Transverse colon (tissue), 4 donors: ENCODE measurements around the gene CFAP68. TPM values are rescaled to one million over a fixed set of nuclear protein-coding genes. Genes with fewer than 3 reads are reported as not detected.

Experiments
- DNase-seq: peaks from one replicate; pipeline ENCODE4 v3.0.0-alpha.2; 2019
- H3K27ac ChIP-seq, 4 donors: fragments of 200-600 bp; sonication (generic); 2 replicates each; pipeline ENCODE4 v1.5.1; 2016 to 2018; ENCODE audit warnings: inconsistent platforms in 4 of 4
- H3K27me3 ChIP-seq: fragments of 200-600 bp; sonication (generic); 2 replicates; pipeline ENCODE4 v1.5.1; 2017; ENCODE audit warnings: inconsistent platforms
- H3K36me3 ChIP-seq, 4 donors: fragments of 200-600 bp; sonication (generic); 2 replicates each; pipeline ENCODE4 v1.5.1; 2017 to 2019; ENCODE audit warnings: inconsistent platforms in 4 of 4
- H3K4me1 ChIP-seq, 4 donors: fragments of 200-600 bp; sonication (generic); 2 replicates each; pipeline ENCODE4 v1.5.1; 2017 to 2020; ENCODE audit warnings: inconsistent platforms in 4 of 4
- H3K4me3 ChIP-seq, 4 donors: fragments of 200-600 bp; sonication (generic); 1 replicate in 1 of 4; 2 replicates in 3 of 4; pipeline versions ENCODE4 v1.5.1 to v1.6.1; 2017 to 2019; ENCODE audit warnings: inconsistent platforms in 4 of 4
- H3K9me3 ChIP-seq, 2 donors: fragments of 200-600 bp; sonication (generic); 2 replicates each; pipeline ENCODE4 v1.5.1; 2017 to 2019; ENCODE audit warnings: inconsistent platforms in 2 of 2
- CTCF ChIP-seq, 5 experiments: fragments of 200-600 bp in 3 of 5; fragments of 450-650 bp in 2 of 5; sonication (generic) in 3 of 5; IDR thresholded peaks; 1 replicate in 2 of 5; 2 replicates in 3 of 5; pipeline ENCODE4 v1.5.1; 2016 to 2017; ENCODE audit warnings: antibody characterized with exemption in 5 of 5, inconsistent platforms in 3 of 5, mild to moderate bottlenecking in 2 of 5, moderate library complexity in 1 of 5
- EP300 ChIP-seq: sonication (generic); formaldehyde crosslinking; IDR thresholded peaks from one replicate; pipeline ENCODE4 v1.6.1; 2017; ENCODE audit warnings: antibody characterized with exemption, low read depth
- POLR2A ChIP-seq: fragments of 450-650 bp; IDR thresholded peaks from one replicate; pipeline ENCODE4 v1.6.1; 2016; ENCODE audit warnings: antibody characterized with exemption, mild to moderate bottlenecking, moderate library complexity
- POLR2AphosphoS5 ChIP-seq, 3 donors: sonication (generic); formaldehyde crosslinking; IDR thresholded peaks; one replicate each; pipeline ENCODE4 v1.6.1; 2016; ENCODE audit warnings: antibody characterized with exemption in 3 of 3
- WGBS, 2 donors: methylation state at CpG; one replicate each; pipeline ENCODE4 v1.1.5; 2018; ENCODE audit warnings: low coverage in 1 of 2; 5-methylcytosine and 5-hydroxymethylcytosine counted together
- in situ Hi-C, 4 donors: fragments of 200-750 bp; cut with MboI; loops; one replicate each; pipeline versions ENCODE4 v1.15.0 to v1.15.1; 2017; ENCODE audit warnings: low sequenced_read_pairs in 3 of 4, low pct_ligation_motif_present in 1 of 4, low pct_unique_long_range_greater_than_20kb in 1 of 4
- intact Hi-C: fragments of 100-400 bp; cut with DNase I; formaldehyde crosslinking; loops from one replicate; pipeline ENCODE4 v1.15.1; 2023; ENCODE audit warnings: low total_unique reads
- total RNA-seq, 4 donors: library from RNA; depleted of rRNA; stranded (reverse); fragments of >200 nt; gene quantifications; one replicate each; pipeline ENCODE4 v1.1.0, GENCODE V29; 2016

The CFAP68 gene
- total RNA-seq, 4 donors from 2014 or later, result 0.20 to 19.8 (median 18.8) TPM; not detected in 1

GRCh38 chr11:111845276-111846028 lies 33.9 kb upstream of the CFAP68 start:
- peaks cover 0 to 13% (median 1%) of the 10 kb centered on the region in 4 donors for H3K36me3 ChIP-seq
- TF ChIP-seq POLR2AphosphoS5 (IDR thresholded peaks at IDR 0.05), result no peak
- TF ChIP-seq POLR2A, result no peak
- no peak for TF ChIP-seq EP300
- no peak for TF ChIP-seq CTCF (IDR thresholded peaks at IDR 0.05)
- H3K9me3 ChIP-seq, result no peaks in the 10 kb centered on the region
- 81 to 92% methylated on average over 7 of the region's 7 CpGs for WGBS, 2 donors
- intact Hi-C loops (loop anchor here (10.0 kb wide), 1 partner anchor 281 kb away; no protein-coding TSS in a partner anchor), in situ Hi-C loops (loop anchor here in 3 of 4 donors (10.0 kb wide), 4 partner anchors 61 to 261 kb away; no protein-coding TSS in a partner anchor)
- H3K27me3 ChIP-seq, result no peaks in the 10 kb centered on the region
- no peak overlapping the region for H3K27ac ChIP-seq
- DNase-seq, result no peak
- H3K4me1 ChIP-seq, result peaks cover 0 to 4% (median 1%) of the 10 kb centered on the region in 4 donors
- H3K4me3 ChIP-seq, result no peak overlapping the region

GRCh38 chr11:111846063-111846462 lies 33.3 kb upstream of the CFAP68 start:
- Histone ChIP-seq H3K4me3 (no peak overlapping the region), H3K27me3 (no peaks in the 10 kb centered on the region), H3K36me3 (peaks cover 0 to 13% (median 1%) of the 10 kb centered on the region in 4 donors), H3K9me3 (no peaks in the 10 kb centered on the region), H3K27ac (no peak overlapping the region), H3K4me1 (peaks cover 0 to 3% (median 1%) of the 10 kb centered on the region in 4 donors)
- TF ChIP-seq EP300, result no peak
- TF ChIP-seq POLR2A, result no peak
- no peak for TF ChIP-seq POLR2AphosphoS5 (IDR thresholded peaks at IDR 0.05)
- TF ChIP-seq CTCF (IDR thresholded peaks at IDR 0.05), result no peak
- intact Hi-C loops (loop anchor here (10.0 kb wide), 1 partner anchor 281 kb away; no protein-coding TSS in a partner anchor), in situ Hi-C loops (loop anchor here in 3 of 4 donors (10.0 kb wide), 4 partner anchors 61 to 261 kb away; no protein-coding TSS in a partner anchor)
- DNase-seq, result no peak
- 91 to 100% methylated on average over 2 of the region's 2 CpGs for WGBS, 2 donors

- Histone ChIP-seq H3K36me3 (peaks cover 0 to 13% (median 1%) of the 10 kb centered on the region in 4 donors), H3K27ac (no peak overlapping the region), H3K4me3 (no peak overlapping the region), H3K9me3 (no peaks in the 10 kb centered on the region), H3K27me3 (no peaks in the 10 kb centered on the region), H3K4me1 (no peaks in the 10 kb centered on the region)
- TF ChIP-seq POLR2AphosphoS5 (IDR thresholded peaks at IDR 0.05) (no peak), POLR2A (no peak), CTCF (IDR thresholded peaks at IDR 0.05) (no peak), EP300 (no peak)
- intact Hi-C loops (loop anchor here (10.0 kb wide), 1 partner anchor 282 kb away; no protein-coding TSS in a partner anchor), in situ Hi-C loops (loop anchor here in 3 of 4 donors (10.0 kb wide), 4 partner anchors 62 to 262 kb away; no protein-coding TSS in a partner anchor)
- no peak for DNase-seq
- 50 to 72% methylated on average over 1 of the region's 1 CpG for WGBS, 2 donors
These were observed 32.7 kb upstream of the CFAP68 start for GRCh38 chr11:111846636-111847035.

- H3K27ac ChIP-seq, result no peak overlapping the region
- H3K4me3 ChIP-seq, result no peak overlapping the region
- no peak for TF ChIP-seq POLR2A
- no peak for TF ChIP-seq CTCF (IDR thresholded peaks at IDR 0.05)
- TF ChIP-seq EP300, result no peak
- TF ChIP-seq POLR2AphosphoS5 (IDR thresholded peaks at IDR 0.05), result no peak
- in situ Hi-C loops, result loop anchor here in 3 of 4 donors (10.0 kb wide), 4 partner anchors 65 to 265 kb away; no protein-coding TSS in a partner anchor
- DNase-seq, result no peak
- 96 to 100% methylated on average over 2 to 3 of the region's 3 CpGs for WGBS, 2 donors
- H3K9me3 ChIP-seq, result no peaks in the 10 kb centered on the region
- no peaks in the 10 kb centered on the region for H3K4me1 ChIP-seq
- peaks cover 0 to 19% (median 2%) of the 10 kb centered on the region in 4 donors for H3K36me3 ChIP-seq
- intact Hi-C loops, result loop anchor here (10.0 kb wide), 1 partner anchor 285 kb away; no protein-coding TSS in a partner anchor
- H3K27me3 ChIP-seq, result no peaks in the 10 kb centered on the region
These were observed 29.7 kb upstream of the CFAP68 start for GRCh38 chr11:111849631-111850030.
